Common myeloid progenitor, CD34-positive (primary cell): ENCODE measurements around the gene PTMS.

Experiments
- CTCF ChIA-PET: fragments of 350-600 bp; sonication (Branson Sonifier 250); formaldehyde crosslinking; loops from one replicate; lab custom pipeline; 2021; ENCODE audit warnings: antibody characterized with exemption; lab: Charles Lee
- POLR2A ChIA-PET: fragments of 350-600 bp; sonication (Branson Sonifier 250); formaldehyde crosslinking; loops from one replicate; lab custom pipeline; 2021; ENCODE audit warnings: antibody characterized with exemption; lab: Charles Lee
- DNase-seq, 3 donors: peaks; one replicate each; pipeline versions ENCODE4 v3.0.0 to v3.0.0-alpha.2; 2013
- H3K27ac ChIP-seq, 2 experiments: 1 replicate in 1 of 2; 2 replicates in 1 of 2; pipeline ENCODE4 v1.7.0; 2013; ENCODE audit warnings: inconsistent platforms in 2 of 2, low read length in 2 of 2, mild to moderate bottlenecking in 2 of 2, low read depth in 1 of 2, moderate library complexity in 1 of 2; ENCODE audit not compliant: severe bottlenecking in 2 of 2, insufficient read depth in 1 of 2, poor library complexity in 1 of 2
- H3K27me3 ChIP-seq, 5 experiments: replicated peaks in 2 of 5; 1 replicate in 3 of 5; 2 replicates in 2 of 5; pipeline versions ENCODE4 v1.6.1 to v1.7.0; 2013; ENCODE audit warnings: low read length in 4 of 5, mild to moderate bottlenecking in 2 of 5, moderate library complexity in 2 of 5, inconsistent platforms in 1 of 5; ENCODE audit not compliant: insufficient read depth in 5 of 5, control insufficient read depth in 4 of 5
- H3K36me3 ChIP-seq, 4 experiments: 1 replicate in 2 of 4; 2 replicates in 2 of 4; pipeline versions ENCODE4 v1.6.1 to v1.7.0; 2013; ENCODE audit warnings: low read length in 3 of 4, control low read depth in 1 of 4, mild to moderate bottlenecking in 1 of 4; ENCODE audit not compliant: control insufficient read depth in 4 of 4, insufficient read depth in 4 of 4
- H3K4me1 ChIP-seq, 4 experiments: 1 replicate in 3 of 4; 2 replicates in 1 of 4; pipeline versions ENCODE4 v1.6.1 to v1.7.1; 2013; ENCODE audit warnings: low read length in 3 of 4, mild to moderate bottlenecking in 3 of 4, control low read depth in 1 of 4, inconsistent platforms in 1 of 4, moderate library complexity in 1 of 4; ENCODE audit not compliant: control insufficient read depth in 4 of 4, insufficient read depth in 4 of 4; ENCODE audit errors: control extremely low read depth in 1 of 4
- H3K4me3 ChIP-seq, 7 experiments: 1 replicate in 4 of 7; 2 replicates in 3 of 7; pipeline versions ENCODE4 v1.5.1 to v1.7.0; 2013; ENCODE audit warnings: mild to moderate bottlenecking in 7 of 7, low read length in 6 of 7, moderate library complexity in 6 of 7, inconsistent platforms in 2 of 7, low read depth in 2 of 7, control low read depth in 1 of 7; ENCODE audit not compliant: insufficient read depth in 4 of 7, control insufficient read depth in 1 of 7; ENCODE audit errors: extremely low read depth in 1 of 7
- H3K9me3 ChIP-seq, 5 experiments: 1 replicate in 4 of 5; 2 replicates in 1 of 5; pipeline versions ENCODE4 v1.6.1 to v1.7.1; 2013; ENCODE audit warnings: low read length in 4 of 5, mild to moderate bottlenecking in 2 of 5, inconsistent platforms in 1 of 5, low read depth in 1 of 5, moderate library complexity in 1 of 5; ENCODE audit not compliant: control insufficient read depth in 4 of 5, insufficient read depth in 2 of 5; ENCODE audit errors: control extremely low read depth in 1 of 5
- WGBS: methylation state at CpG from one replicate; pipeline ENCODE4 v1.1.5; 2013; ENCODE audit not compliant: insufficient coverage; 5-methylcytosine and 5-hydroxymethylcytosine counted together

Gene PTMS

DNA sequence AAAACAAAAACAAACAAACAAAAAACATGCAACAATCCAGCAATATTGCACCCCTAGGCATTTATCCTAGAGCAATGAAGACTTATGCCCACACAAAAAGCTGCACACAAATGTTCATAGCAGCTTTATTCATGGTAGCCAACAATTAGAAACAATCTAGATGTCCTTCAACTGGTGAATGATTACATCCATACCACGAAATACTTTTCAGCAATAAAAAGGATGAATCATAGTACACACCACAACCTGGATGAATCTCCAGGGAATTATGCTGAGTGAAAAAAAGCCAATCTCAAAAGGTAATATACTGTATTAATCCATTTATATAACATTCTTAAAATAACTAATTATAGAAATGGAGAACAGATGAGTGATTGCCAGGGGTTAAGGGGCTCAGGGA lies 41.0 kb downstream of the PTMS start:
- Histone ChIP-seq H3K9me3 (no peaks in the 10 kb centered on the region), H3K27ac (no peak overlapping the region), H3K4me1 (no peaks in the 10 kb centered on the region), H3K4me3 (no peak overlapping the region), H3K36me3 (no peaks in the 10 kb centered on the region), H3K27me3 (no peaks in the 10 kb centered on the region)
- ChIA-PET CTCF (interaction anchor here (1.0 to 10.5 kb wide), 2 partner anchors 14 to 19 kb away, joined by 3 to 97 read pairs; partner anchors contain the start of genes GPR162 and P3H3), POLR2A (no interaction called here)
- DNase-seq: no peak
- WGBS: no CpG with 5 or more reads among the region's 1 CpG

GRCh38 chr12:6809056-6809455 lies 42.9 kb downstream of the PTMS start:
- no peak overlapping the region for H3K4me3 ChIP-seq
- H3K4me1 ChIP-seq: peaks cover 0 to 5% (median 0%) of the 10 kb centered on the region in 4 experiments
- no peaks in the 10 kb centered on the region for H3K9me3 ChIP-seq
- CTCF ChIA-PET: interaction anchor here (1.5 to 10.5 kb wide), 2 partner anchors 17 to 73 kb away, joined by 6 to 97 read pairs; partner anchors contain the start of genes GPR162 and P3H3
- H3K27me3 ChIP-seq: no peaks in the 10 kb centered on the region
- DNase-seq: no peak
- POLR2A ChIA-PET: no interaction called here
- no peaks in the 10 kb centered on the region for H3K36me3 ChIP-seq
- no peak overlapping the region for H3K27ac ChIP-seq
- WGBS: 90% methylated on average over 10 of the region's 10 CpGs

DNA sequence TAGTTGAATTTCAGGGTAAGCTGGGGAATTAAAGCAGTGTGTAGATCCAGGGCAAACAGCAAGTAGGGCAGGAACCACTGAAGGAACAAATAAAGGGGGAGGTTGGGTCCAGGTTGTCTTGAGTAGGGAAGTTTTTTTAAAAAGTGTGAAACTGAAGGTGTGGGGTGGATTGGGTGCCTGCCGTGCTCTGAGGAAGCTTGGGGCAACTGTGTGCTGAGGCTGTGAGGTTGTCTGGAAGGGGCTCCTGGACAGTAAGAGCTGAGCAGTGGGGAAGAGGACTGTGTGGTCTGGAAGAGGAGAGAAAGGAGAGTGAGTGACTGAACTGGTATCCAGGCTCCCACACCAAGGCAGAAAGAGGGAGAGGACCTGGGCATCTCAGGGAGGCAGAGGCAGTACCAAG lies 44.6 kb downstream of the PTMS start:
- ChIA-PET POLR2A (no interaction called here), CTCF (interaction anchor here (0.9 to 10.5 kb wide), 5 partner anchors 14 to 66 kb away, joined by 3 to 97 read pairs (median 3); partner anchors contain the start of genes GPR162 and P3H3)
- Histone ChIP-seq H3K4me1 (peaks cover 0 to 5% (median 0%) of the 10 kb centered on the region in 4 experiments), H3K9me3 (no peaks in the 10 kb centered on the region), H3K27me3 (no peaks in the 10 kb centered on the region), H3K36me3 (no peaks in the 10 kb centered on the region), H3K4me3 (no peak overlapping the region), H3K27ac (no peak overlapping the region)
- no peak for DNase-seq
- 100% methylated on average over 1 of the region's 1 CpG for WGBS

- ChIA-PET POLR2A (interaction anchor here (0.7 kb wide), 1 partner anchor 24 kb away, joined by 3 read pairs; the partner anchor contains the start of gene CD4), CTCF (interaction anchor here (0.9 to 10.5 kb wide), 8 partner anchors 13 to 60 kb away, joined by 3 to 97 read pairs (median 4); partner anchors contain the start of genes CDCA3, GPR162, MLF2 and P3H3)
Measured at GRCh38 chr12:6813363-6813762, 47.2 kb downstream of the PTMS start.

GRCh38 chr12:6816598-6816997 lies 50.4 kb downstream of the PTMS start:
- ChIA-PET CTCF (interaction anchor here (0.6 to 10.5 kb wide), 6 partner anchors 10 to 62 kb away, joined by 3 to 97 read pairs (median 3); partner anchors contain the start of genes GNB3, GPR162 and P3H3), POLR2A (interaction anchor here (0.6 kb wide), 1 partner anchor 60 kb away, joined by 5 read pairs; no protein-coding TSS in a partner anchor)
- Histone ChIP-seq H3K27ac (no peak overlapping the region), H3K4me1 (peaks cover 0 to 23% (median 12%) of the 10 kb centered on the region in 4 experiments), H3K27me3 (no peaks in the 10 kb centered on the region), H3K9me3 (no peaks in the 10 kb centered on the region), H3K4me3 (no peak overlapping the region), H3K36me3 (no peaks in the 10 kb centered on the region)
- DNase-seq: no peak
- WGBS: no CpG with 5 or more reads among the region's 3 CpGs

More at GRCh38 chr12:6813363-6813762, 47.2 kb downstream of the PTMS start:
- peaks cover 0 to 13% (median 3%) of the 10 kb centered on the region in 4 experiments for H3K4me1 ChIP-seq
- no peak for DNase-seq
- H3K27me3 ChIP-seq: no peaks in the 10 kb centered on the region
- H3K27ac ChIP-seq: no peak overlapping the region
- WGBS: no CpG with 5 or more reads among the region's 4 CpGs
- H3K36me3 ChIP-seq: no peaks in the 10 kb centered on the region
- no peaks in the 10 kb centered on the region for H3K9me3 ChIP-seq
- H3K4me3 ChIP-seq: no peak overlapping the region

DNA sequence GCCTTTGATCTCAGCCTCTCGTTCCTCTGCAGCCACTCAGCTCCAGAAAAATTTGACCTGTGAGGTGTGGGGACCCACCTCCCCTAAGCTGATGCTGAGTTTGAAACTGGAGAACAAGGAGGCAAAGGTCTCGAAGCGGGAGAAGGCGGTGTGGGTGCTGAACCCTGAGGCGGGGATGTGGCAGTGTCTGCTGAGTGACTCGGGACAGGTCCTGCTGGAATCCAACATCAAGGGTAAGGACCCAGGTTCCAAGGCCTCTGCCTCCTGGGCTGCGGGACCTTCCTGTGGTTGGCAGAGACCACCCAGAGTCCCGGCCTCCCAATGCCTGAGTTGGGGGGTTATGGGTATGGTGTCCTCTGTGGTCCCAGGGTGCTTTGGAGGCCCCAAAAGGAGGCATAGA lies 50.9 kb downstream of the PTMS start:
- no peak for DNase-seq
- Histone ChIP-seq H3K36me3 (no peaks in the 10 kb centered on the region), H3K27me3 (no peaks in the 10 kb centered on the region), H3K27ac (no peak overlapping the region), H3K4me3 (no peak overlapping the region), H3K9me3 (no peaks in the 10 kb centered on the region), H3K4me1 (peaks cover 0 to 26% (median 17%) of the 10 kb centered on the region in 4 experiments)
- ChIA-PET CTCF (interaction anchor here (0.6 to 10.5 kb wide), 6 partner anchors 9 to 62 kb away, joined by 3 to 97 read pairs (median 3); partner anchors contain the start of genes GNB3, GPR162 and P3H3), POLR2A (interaction anchor here (0.6 kb wide), 1 partner anchor 61 kb away, joined by 5 read pairs; no protein-coding TSS in a partner anchor)
- 100% methylated on average over 6 of the region's 8 CpGs for WGBS

DNA sequence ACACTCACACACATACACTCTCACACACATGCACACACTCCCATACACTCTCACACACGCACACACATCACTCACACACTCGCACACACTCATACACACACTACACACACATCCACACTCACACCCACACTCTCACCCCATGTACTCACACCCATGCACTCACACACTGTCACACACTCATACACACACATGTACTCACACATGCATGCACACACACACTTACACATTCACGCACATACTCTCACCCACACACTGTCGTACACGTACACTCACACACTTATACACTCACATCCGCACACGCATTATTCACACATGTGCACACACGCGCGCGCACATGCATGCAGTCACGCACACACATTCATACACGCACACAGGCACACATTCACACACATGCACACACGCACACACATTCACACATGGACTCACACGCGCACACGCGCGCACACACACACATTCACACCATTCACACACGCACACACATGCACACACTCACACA lies 51.5 kb downstream of the PTMS start:
- CTCF ChIA-PET: interaction anchor here (1.2 to 1.4 kb wide), 4 partner anchors 23 to 63 kb away, joined by 3 to 6 read pairs (median 3); partner anchors contain the start of gene GNB3
- no peaks in the 10 kb centered on the region for H3K36me3 ChIP-seq
- 93% methylated on average over 14 of the region's 20 CpGs for WGBS
- POLR2A ChIA-PET: interaction anchor here (1.0 kb wide), 1 partner anchor 15 kb away, joined by 3 read pairs; no protein-coding TSS in a partner anchor
- peaks cover 0 to 26% (median 19%) of the 10 kb centered on the region in 4 experiments for H3K4me1 ChIP-seq
- DNase-seq: no peak
- H3K9me3 ChIP-seq: no peaks in the 10 kb centered on the region
- no peak overlapping the region for H3K4me3 ChIP-seq
- H3K27ac ChIP-seq: no peak overlapping the region
- H3K27me3 ChIP-seq: no peaks in the 10 kb centered on the region
